ENCODE results near the gene RC3H2. TPM values are rescaled to one million over a fixed set of nuclear protein-coding genes. Genes with fewer than 3 reads are reported as not detected.

Gene RC3H2
- total and polyA plus RNA-seq, 2 of the 13 experiments (the other 11 are each of a cell fraction or from before 2014, with no cell fraction given) = 21.0 to 36.4 TPM

DNA sequence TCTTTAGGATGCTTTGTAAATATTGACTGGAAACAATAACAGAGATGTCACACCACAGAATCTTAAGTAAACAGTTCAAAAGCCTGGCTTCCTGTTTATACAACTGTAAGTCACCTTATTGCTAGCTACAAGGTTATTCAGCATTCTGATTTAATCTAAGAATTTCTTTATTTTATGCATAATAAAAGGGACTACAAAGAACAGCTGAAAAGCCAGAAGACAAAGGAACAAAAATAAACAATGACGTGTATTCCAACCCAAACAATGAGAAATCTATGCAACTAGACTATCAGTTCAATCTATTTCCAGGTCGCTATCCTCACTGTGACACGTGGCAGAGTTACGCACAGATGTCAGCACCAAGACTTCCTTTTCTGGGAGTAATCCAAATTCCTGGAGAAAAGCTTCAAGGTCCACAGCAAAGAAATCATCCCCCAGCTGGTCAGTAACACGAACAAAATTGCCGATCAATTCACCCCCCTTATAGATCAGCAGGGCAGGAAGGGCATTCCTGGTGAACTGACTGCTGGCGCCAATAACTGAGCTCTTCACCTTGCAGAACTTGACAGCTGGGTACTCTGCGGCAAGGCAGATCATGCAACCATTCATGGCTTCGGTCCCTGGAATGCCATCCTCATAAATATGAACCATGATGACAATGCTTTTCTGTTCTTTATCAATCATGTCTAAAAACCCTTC is 85.2 kb downstream of the RC3H2 start:
- ATAC-seq (no peak), DNase-seq (ENCODE audit: low spot score) (no peak), FAIRE-seq (no peak)
- Histone ChIP-seq H3K9me3 (ENCODE audit: low read length) (no peaks in the 10 kb centered on the region), H3K27me3 (ENCODE audit: control insufficient read depth in 1 of 2, insufficient read depth in 2 of 2, low read length in 2 of 2) (no peaks in the 10 kb centered on the region), H2AFZ (ENCODE audit: low read length) (no peak overlapping the region), H3K4me3 (replicated peaks in 1 of 3; ENCODE audit: insufficient read depth in 1 of 3, low read depth in 2 of 3, low read length in 3 of 3) (no peak overlapping the region), H3K9ac (ENCODE audit: insufficient read depth, low read depth, low read length) (no peak overlapping the region), H3K79me2 (ENCODE audit: insufficient read depth, low read length) (peaks cover 9% of the 10 kb centered on the region), H4K20me1 (ENCODE audit: insufficient read depth, low read length) (no peaks in the 10 kb centered on the region; the same call in 1 of the 2 replicates), H3K4me1 (ENCODE audit: insufficient read depth, low read length) (peaks cover 1% of the 10 kb centered on the region), H3K4me2 (ENCODE audit: low read depth, low read length) (no peak overlapping the region), H3K27ac (ENCODE audit: extremely low read length, insufficient read depth, low read length) (no peak overlapping the region), H3K36me3 (replicated peaks in 1 of 2; ENCODE audit: control insufficient read depth in 1 of 2, insufficient read depth in 2 of 2, low read length in 2 of 2) (peaks cover 13 to 47% of the 10 kb centered on the region in 2 experiments)
- POLR2A ChIA-PET = interaction anchor here (0.9 kb wide), 1 partner anchor 8 kb away, joined by 3 read pairs; the partner anchor contains the start of gene PDCL
- 88% methylated on average over 9 of the region's 9 CpGs for WGBS (ENCODE audit: low lambda C conversion rate)
- in situ Hi-C loops (cut with HindIII; ENCODE audit: extremely low pct_ligation_motif_present, low pct_unique_long_range_greater_than_20kb) = loop anchor here (10.0 to 25.0 kb wide), 2 partner anchors 458 to 715 kb away; partner anchors contain the start of gene PTGS1
- TF ChIP-seq ZNF501 (CRISPR knock-in tag; IDR thresholded peaks at IDR 0.05) (no peak), ZKSCAN5 (CRISPR knock-in tag; IDR thresholded peaks at IDR 0.05) (no peak), NR2F2 (IDR thresholded peaks at IDR 0.05; ENCODE audit: borderline replicate concordance, low read depth) (no peak), MTF2 (CRISPR knock-in tag; IDR thresholded peaks at IDR 0.05; ENCODE audit: borderline replicate concordance) (no peak), NFRKB (IDR thresholded peaks at IDR 0.05) (no peak), MATR3 (CRISPR knock-in tag; IDR thresholded peaks at IDR 0.05) (no peak), ZNF234 (CRISPR knock-in tag; conservative IDR thresholded peaks at IDR 0.05) (no peak), CBX2 (IDR thresholded peaks at IDR 0.05; ENCODE audit: low read depth, low read length) (no peak), CBX2 (CRISPR knock-in tag; IDR thresholded peaks at IDR 0.05; ENCODE audit: low read depth) (no peak), TEAD2 (CRISPR knock-in tag; IDR thresholded peaks at IDR 0.05) (no peak), RARA (CRISPR knock-in tag; IDR thresholded peaks at IDR 0.05) (no peak), CHCHD3 (CRISPR knock-in tag; IDR thresholded peaks at IDR 0.05) (no peak)
- TF ChIP-seq, protein P1, sequence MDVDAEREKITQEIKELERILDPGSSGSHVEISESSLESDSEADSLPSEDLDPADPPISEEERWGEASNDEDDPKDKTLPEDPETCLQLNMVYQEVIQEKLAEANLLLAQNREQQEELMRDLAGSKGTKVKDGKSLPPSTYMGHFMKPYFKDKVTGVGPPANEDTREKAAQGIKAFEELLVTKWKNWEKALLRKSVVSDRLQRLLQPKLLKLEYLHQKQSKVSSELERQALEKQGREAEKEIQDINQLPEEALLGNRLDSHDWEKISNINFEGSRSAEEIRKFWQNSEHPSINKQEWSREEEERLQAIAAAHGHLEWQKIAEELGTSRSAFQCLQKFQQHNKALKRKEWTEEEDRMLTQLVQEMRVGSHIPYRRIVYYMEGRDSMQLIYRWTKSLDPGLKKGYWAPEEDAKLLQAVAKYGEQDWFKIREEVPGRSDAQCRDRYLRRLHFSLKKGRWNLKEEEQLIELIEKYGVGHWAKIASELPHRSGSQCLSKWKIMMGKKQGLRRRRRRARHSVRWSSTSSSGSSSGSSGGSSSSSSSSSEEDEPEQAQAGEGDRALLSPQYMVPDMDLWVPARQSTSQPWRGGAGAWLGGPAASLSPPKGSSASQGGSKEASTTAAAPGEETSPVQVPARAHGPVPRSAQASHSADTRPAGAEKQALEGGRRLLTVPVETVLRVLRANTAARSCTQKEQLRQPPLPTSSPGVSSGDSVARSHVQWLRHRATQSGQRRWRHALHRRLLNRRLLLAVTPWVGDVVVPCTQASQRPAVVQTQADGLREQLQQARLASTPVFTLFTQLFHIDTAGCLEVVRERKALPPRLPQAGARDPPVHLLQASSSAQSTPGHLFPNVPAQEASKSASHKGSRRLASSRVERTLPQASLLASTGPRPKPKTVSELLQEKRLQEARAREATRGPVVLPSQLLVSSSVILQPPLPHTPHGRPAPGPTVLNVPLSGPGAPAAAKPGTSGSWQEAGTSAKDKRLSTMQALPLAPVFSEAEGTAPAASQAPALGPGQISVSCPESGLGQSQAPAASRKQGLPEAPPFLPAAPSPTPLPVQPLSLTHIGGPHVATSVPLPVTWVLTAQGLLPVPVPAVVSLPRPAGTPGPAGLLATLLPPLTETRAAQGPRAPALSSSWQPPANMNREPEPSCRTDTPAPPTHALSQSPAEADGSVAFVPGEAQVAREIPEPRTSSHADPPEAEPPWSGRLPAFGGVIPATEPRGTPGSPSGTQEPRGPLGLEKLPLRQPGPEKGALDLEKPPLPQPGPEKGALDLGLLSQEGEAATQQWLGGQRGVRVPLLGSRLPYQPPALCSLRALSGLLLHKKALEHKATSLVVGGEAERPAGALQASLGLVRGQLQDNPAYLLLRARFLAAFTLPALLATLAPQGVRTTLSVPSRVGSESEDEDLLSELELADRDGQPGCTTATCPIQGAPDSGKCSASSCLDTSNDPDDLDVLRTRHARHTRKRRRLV (CRISPR knock-in tag; IDR thresholded peaks at IDR 0.05) = no peak
- CTCF ChIA-PET (ENCODE audit: low intra/inter-chr PET ratio, low total read pairs) = no interaction called here
- intact Hi-C loops (cut with micrococcal nuclease; ENCODE audit: unreplicated experiment) = no loop called here
- no TSS peak for BruUV-seq (replicated peaks)
